Activated naive CD4-positive, alpha-beta T cell treated with anti-CD3 and anti-CD28 coated beads, Interleukin-2, amount 10 ng/mL, durations not matched to agents 7 days and 5 days (primary cell): ENCODE results near the gene NCAPG2.
A peak's percentile ranks its signal among the peaks of the same experiment; 100 is the strongest.
"Not testable (repeated sequence)": the region's sequence is repeated elsewhere in the genome, so short reads cannot be mapped to it uniquely, and the experiment has no call there.

Experiments
- CTCF ChIA-PET: fragments of 350-600 bp; sonication (Branson Sonifier 250); formaldehyde crosslinking; loops from one replicate; lab custom pipeline; 2021; ENCODE audit warnings: antibody characterized with exemption; lab: Charles Lee
- DNase-seq: peaks from one replicate; pipeline ENCODE4 v3.0.0-alpha.2; 2020
- H3K27ac Mint-ChIP-seq: one replicate; pipeline ENCODE4 v1.8.0; 2021; ENCODE audit warnings: mild to moderate bottlenecking, moderate library complexity, mixed read lengths
- H3K27me3 Mint-ChIP-seq: one replicate; pipeline ENCODE4 v1.8.0; 2021; ENCODE audit warnings: mild to moderate bottlenecking, mixed read lengths
- H3K36me3 Mint-ChIP-seq: one replicate; pipeline ENCODE4 v1.8.0; 2021; ENCODE audit warnings: mixed read lengths
- H3K4me1 Mint-ChIP-seq: one replicate; pipeline ENCODE4 v1.8.0; 2021; ENCODE audit warnings: mixed read lengths
- H3K4me3 Mint-ChIP-seq: one replicate; pipeline ENCODE4 v1.8.0; 2021; ENCODE audit warnings: mild to moderate bottlenecking, moderate library complexity, mixed read lengths
- H3K9me3 Mint-ChIP-seq: one replicate; pipeline ENCODE4 v1.8.0; 2021; ENCODE audit warnings: mixed read lengths

NCAPG2 gene

DNA sequence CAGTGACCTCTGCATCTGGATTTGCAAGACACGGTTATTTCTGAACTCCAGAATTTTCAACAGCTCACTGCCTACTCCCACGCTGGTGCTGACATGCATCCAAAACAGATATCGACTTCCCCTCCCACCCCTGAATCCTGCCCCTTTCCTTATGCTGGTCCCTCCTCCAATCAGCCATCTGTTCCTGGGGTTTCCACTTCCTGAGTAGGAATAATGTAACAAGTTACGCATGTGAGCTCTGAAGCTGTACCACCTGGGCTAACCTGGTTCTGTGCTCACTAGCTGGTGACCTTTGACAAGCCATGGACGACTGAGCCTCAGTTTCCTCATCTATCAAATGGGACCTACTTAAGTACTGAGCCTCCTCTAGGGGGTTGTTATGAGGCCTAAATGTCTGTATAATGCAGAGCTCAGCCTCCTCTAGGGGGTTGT lies 1.7 kb upstream of the NCAPG2 start:
- no peak for DNase-seq
- H3K4me1 Mint-ChIP-seq = peaks cover 45% of the 10 kb centered on the region
- CTCF ChIA-PET = interaction anchor here (0.6 to 1.7 kb wide), 4 partner anchors 67 to 271 kb away, joined by 3 to 4 read pairs (median 4); no protein-coding TSS in a partner anchor
- peak overlapping the region; percentile 65 for H3K4me3 Mint-ChIP-seq
- H3K9me3 Mint-ChIP-seq = peaks cover 14% of the 10 kb centered on the region
- H3K27me3 Mint-ChIP-seq = no peaks in the 10 kb centered on the region
- H3K27ac Mint-ChIP-seq = peak overlapping the region; percentile 73
- H3K36me3 Mint-ChIP-seq = peaks cover 42% of the 10 kb centered on the region

- CTCF ChIA-PET = interaction anchor here (1.0 to 1.7 kb wide), 4 partner anchors 11 to 272 kb away, joined by 3 to 4 read pairs (median 4); no protein-coding TSS in a partner anchor
- H3K4me1 Mint-ChIP-seq = peaks cover 46% of the 10 kb centered on the region
- H3K9me3 Mint-ChIP-seq = peaks cover 9% of the 10 kb centered on the region
- peaks cover 47% of the 10 kb centered on the region for H3K36me3 Mint-ChIP-seq
- H3K27me3 Mint-ChIP-seq = no peaks in the 10 kb centered on the region
- peak overlapping the region; percentile 91 for H3K4me3 Mint-ChIP-seq
- no peak for DNase-seq
- peak overlapping the region; percentile 78 for H3K27ac Mint-ChIP-seq
Measured at GRCh38 chr7:158705234-158705850, 738 bp upstream of the NCAPG2 start.

GRCh38 chr7:158703679-158704523 lies 703 bp downstream of the NCAPG2 start:
- CTCF ChIA-PET = interaction anchor here (1.0 kb wide), 1 partner anchor 273 kb away, joined by 4 read pairs; no protein-coding TSS in a partner anchor
- not testable (repeated sequence) for H3K27me3 Mint-ChIP-seq, H3K9me3 Mint-ChIP-seq, DNase-seq
- H3K36me3 Mint-ChIP-seq = peaks cover 54% of the 10 kb centered on the region
- peak overlapping the region; percentile 90 for H3K27ac Mint-ChIP-seq
- H3K4me3 Mint-ChIP-seq = peak overlapping the region; percentile 91
- H3K4me1 Mint-ChIP-seq = peaks cover 56% of the 10 kb centered on the region

DNA sequence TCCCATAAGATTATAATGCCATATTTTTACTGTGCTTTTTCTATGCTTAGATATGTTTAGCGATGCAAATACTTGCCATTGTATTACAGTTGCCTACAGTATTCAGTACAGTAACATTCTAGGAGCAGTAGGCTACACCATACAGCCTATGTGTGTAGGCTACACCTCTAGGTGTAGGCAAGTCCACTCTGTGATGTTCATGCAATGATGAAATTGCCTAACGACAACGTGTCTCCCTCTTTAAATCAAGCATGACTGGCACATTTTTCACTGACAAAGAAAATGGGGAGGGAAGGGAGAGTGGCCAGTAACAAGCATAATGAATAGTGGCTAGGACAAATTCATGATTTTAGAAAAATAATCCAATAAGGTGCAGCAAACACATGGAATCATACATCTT lies 1.7 kb downstream of the NCAPG2 start:
- H3K27me3 Mint-ChIP-seq = no peaks in the 10 kb centered on the region
- peaks cover 60% of the 10 kb centered on the region for H3K36me3 Mint-ChIP-seq
- peaks cover 62% of the 10 kb centered on the region for H3K4me1 Mint-ChIP-seq
- H3K9me3 Mint-ChIP-seq = peaks cover 5% of the 10 kb centered on the region
- H3K27ac Mint-ChIP-seq = peak overlapping the region; percentile 88
- peak overlapping the region; percentile 91 for H3K4me3 Mint-ChIP-seq
- DNase-seq = no peak
- CTCF ChIA-PET = no interaction called here

DNA sequence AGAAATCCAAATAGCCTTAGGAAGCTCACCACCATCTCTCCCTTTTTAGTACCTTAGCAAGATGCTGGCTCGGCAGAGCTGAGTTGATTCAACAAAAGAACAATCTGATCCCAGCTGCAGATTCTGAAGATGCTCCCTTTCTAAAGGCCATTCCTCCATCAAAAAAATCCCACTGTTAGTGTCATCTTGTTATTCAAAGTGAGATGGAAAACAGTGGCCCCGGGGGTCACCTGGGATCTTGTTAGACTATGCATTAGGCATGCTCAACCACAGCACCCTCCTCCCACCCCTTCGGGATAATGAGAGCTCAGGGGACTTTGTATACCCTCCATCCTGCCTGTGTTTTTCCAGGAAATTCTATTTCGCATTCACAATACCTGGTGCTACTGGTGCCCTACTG lies 2.4 kb downstream of the NCAPG2 start:
- Mint-ChIP-seq H3K36me3 (peaks cover 57% of the 10 kb centered on the region), H3K27me3 (no peaks in the 10 kb centered on the region), H3K27ac (no peak overlapping the region), H3K9me3 (no peaks in the 10 kb centered on the region), H3K4me3 (peak overlapping the region; percentile 91), H3K4me1 (peaks cover 65% of the 10 kb centered on the region)
- CTCF ChIA-PET = no interaction called here
- no peak for DNase-seq

DNA sequence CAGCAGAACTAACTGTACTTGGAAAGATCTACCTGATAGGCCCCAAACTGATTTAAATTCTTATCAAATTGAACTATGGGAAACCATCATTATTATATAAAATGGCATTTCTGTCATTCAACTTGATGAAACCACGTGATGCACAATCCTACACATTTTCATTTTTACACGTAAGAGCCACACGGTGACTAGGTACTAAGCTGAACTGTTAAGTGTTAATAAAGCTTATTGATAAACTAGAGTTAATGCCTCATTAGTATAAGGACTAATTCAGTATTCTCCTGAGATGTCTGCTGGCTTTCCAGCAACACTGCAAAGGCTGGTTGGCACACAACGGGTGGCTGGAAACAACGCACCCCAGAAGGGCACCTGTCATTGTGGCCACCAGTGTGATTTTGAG lies 4.6 kb downstream of the NCAPG2 start:
- Mint-ChIP-seq H3K36me3 (peaks cover 66% of the 10 kb centered on the region), H3K4me1 (peaks cover 73% of the 10 kb centered on the region), H3K4me3 (no peak overlapping the region), H3K9me3 (no peaks in the 10 kb centered on the region), H3K27ac (no peak overlapping the region), H3K27me3 (no peaks in the 10 kb centered on the region)
- no peak for DNase-seq
- CTCF ChIA-PET = no interaction called here

GRCh38 chr7:158699341-158699740 lies 5.3 kb downstream of the NCAPG2 start:
- CTCF ChIA-PET = interaction anchor here (5.7 kb wide), 1 partner anchor 277 kb away, joined by 38 read pairs; no protein-coding TSS in a partner anchor
- no peak overlapping the region for H3K4me3 Mint-ChIP-seq
- peak overlapping the region; percentile 42 for H3K27ac Mint-ChIP-seq
- peaks cover 71% of the 10 kb centered on the region for H3K36me3 Mint-ChIP-seq
- peaks cover 78% of the 10 kb centered on the region for H3K4me1 Mint-ChIP-seq
- H3K27me3 Mint-ChIP-seq = no peaks in the 10 kb centered on the region
- H3K9me3 Mint-ChIP-seq = no peaks in the 10 kb centered on the region
- no peak for DNase-seq

DNA sequence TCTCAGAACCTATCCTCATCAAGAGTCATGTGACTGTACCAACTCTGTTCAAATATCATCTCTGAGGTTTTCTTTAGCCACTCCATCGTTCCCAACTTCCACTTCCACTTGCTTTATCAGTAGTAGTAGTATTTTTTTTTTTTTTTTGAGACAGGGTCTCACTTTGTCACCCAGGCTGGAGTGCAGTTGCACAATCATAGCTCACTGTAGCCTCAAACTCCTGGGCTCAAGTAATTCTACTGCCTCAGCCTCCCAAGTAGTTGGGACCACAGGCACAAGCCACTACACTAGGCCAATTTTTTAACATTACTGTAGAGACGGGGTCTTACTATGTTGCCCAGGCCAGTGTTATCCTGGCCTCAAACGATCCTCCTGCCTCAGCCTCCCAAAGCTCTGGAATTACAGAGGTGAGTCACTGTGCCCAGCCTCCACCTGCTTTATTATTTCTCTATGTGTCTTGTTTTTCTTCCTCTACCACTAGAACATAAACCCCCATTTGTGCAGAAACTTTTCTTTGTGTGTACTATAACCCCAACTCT lies 5.9 kb downstream of the NCAPG2 start:
- Mint-ChIP-seq H3K9me3 (no peaks in the 10 kb centered on the region), H3K36me3 (peaks cover 76% of the 10 kb centered on the region), H3K4me3 (no peak overlapping the region), H3K27me3 (no peaks in the 10 kb centered on the region), H3K4me1 (peaks cover 80% of the 10 kb centered on the region), H3K27ac (peak overlapping the region; percentile 33)
- CTCF ChIA-PET = interaction anchor here (5.7 kb wide), 1 partner anchor 278 kb away, joined by 38 read pairs; no protein-coding TSS in a partner anchor
- no peak for DNase-seq

GRCh38 chr7:158697597-158697996 lies 7.0 kb downstream of the NCAPG2 start:
- not testable (repeated sequence) for H3K4me3 Mint-ChIP-seq, H3K27me3 Mint-ChIP-seq, DNase-seq, H3K9me3 Mint-ChIP-seq
- Mint-ChIP-seq H3K27ac (peak overlapping the region; percentile 30), H3K36me3 (peaks cover 70% of the 10 kb centered on the region), H3K4me1 (peaks cover 74% of the 10 kb centered on the region)
- CTCF ChIA-PET = interaction anchor here (0.9 to 5.7 kb wide), 2 partner anchors 51 to 279 kb away, joined by 3 to 38 read pairs; no protein-coding TSS in a partner anchor

DNA sequence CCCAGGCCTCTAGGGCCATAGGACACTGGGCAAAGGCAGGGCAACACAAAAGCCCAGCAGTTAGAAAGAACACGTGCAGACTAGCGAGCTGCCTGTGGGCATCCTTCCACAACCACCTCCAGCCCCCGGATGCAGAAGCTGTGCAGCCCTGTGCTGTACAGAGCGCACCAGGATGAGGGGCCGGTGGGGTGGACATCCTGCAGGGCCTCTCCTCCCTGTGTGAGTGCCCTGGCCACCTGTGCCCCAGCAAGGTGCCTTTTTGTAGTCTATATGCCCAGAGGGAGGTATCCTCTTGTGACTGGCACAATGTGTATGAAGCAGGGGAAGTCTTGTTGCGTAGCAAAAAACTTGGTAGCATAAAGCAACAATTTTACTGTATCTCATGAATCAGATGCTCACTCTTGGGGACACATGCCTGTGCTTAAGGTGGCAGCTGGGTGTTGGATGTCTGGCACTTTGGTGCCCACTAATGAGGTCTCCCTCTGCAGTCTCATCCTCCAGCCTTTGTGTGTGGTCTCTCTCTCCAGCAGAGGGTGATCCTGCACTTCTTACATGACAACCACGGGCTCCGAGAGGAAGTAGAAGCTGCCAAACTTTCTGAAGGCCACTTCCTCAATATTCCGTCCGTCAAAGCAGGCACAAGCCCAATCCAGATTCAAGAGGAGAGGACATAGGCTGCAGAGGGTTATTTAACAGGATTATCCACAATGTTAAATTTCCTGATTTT lies 8.7 kb downstream of the NCAPG2 start:
- Mint-ChIP-seq H3K36me3 (peaks cover 64% of the 10 kb centered on the region), H3K27me3 (no peaks in the 10 kb centered on the region), H3K4me1 (peaks cover 57% of the 10 kb centered on the region), H3K27ac (peak overlapping the region; percentile 81), H3K4me3 (no peak overlapping the region), H3K9me3 (no peaks in the 10 kb centered on the region)
- CTCF ChIA-PET = interaction anchor here (0.6 to 5.7 kb wide), 6 partner anchors 9 to 354 kb away, joined by 3 to 38 read pairs (median 4); no protein-coding TSS in a partner anchor
- DNase-seq = peak; percentile 61

DNA sequence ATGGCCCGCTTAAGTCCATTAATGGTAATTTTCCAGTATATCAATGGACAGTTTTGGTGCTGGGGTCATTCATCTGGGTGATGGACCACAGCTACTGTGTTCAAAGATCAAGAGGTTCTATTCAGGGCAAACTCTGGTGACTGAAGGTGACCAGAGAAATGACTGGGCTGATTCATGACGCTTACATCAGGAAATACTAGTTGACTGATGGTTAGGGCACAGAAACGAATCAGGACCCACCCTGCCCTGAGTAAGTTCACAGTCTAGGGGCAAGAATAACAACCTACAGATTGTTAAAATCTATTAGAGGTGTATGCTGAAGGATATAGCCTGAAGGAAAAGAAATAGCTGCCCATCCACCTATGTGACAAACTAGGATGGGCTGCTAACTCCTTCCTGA lies 9.5 kb downstream of the NCAPG2 start:
- no peak overlapping the region for H3K4me3 Mint-ChIP-seq
- no peaks in the 10 kb centered on the region for H3K27me3 Mint-ChIP-seq
- no peak overlapping the region for H3K27ac Mint-ChIP-seq
- CTCF ChIA-PET = interaction anchor here (0.6 to 5.7 kb wide), 4 partner anchors 9 to 281 kb away, joined by 3 to 38 read pairs (median 4); no protein-coding TSS in a partner anchor
- H3K4me1 Mint-ChIP-seq = peaks cover 51% of the 10 kb centered on the region
- H3K9me3 Mint-ChIP-seq = no peaks in the 10 kb centered on the region
- DNase-seq = no peak
- peaks cover 63% of the 10 kb centered on the region for H3K36me3 Mint-ChIP-seq

DNA sequence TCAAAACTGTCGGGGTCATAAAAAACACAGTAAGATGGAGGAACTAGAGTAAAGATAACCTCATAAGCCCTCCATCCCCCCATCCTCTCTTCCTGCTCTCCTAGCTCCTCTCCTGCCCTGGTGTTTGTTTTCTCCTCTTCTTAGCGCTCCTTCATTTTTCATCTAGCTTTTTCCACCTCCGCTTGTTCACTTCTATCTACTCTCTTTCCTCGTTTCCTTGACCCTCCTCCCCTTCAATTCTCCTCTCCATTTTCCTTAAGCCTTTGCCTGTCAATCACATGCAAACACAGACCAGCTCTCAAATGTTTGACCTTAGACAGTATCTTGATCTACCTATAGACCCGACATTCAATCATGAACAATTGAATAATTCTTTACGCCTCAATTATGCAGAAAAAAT lies 10.0 kb downstream of the NCAPG2 start:
- Mint-ChIP-seq H3K4me1 (peaks cover 49% of the 10 kb centered on the region), H3K36me3 (peaks cover 62% of the 10 kb centered on the region), H3K27me3 (no peaks in the 10 kb centered on the region), H3K4me3 (no peak overlapping the region), H3K9me3 (no peaks in the 10 kb centered on the region), H3K27ac (no peak overlapping the region)
- DNase-seq = no peak
- CTCF ChIA-PET = interaction anchor here (0.7 to 5.7 kb wide), 3 partner anchors 8 to 282 kb away, joined by 3 to 38 read pairs (median 4); no protein-coding TSS in a partner anchor

DNA sequence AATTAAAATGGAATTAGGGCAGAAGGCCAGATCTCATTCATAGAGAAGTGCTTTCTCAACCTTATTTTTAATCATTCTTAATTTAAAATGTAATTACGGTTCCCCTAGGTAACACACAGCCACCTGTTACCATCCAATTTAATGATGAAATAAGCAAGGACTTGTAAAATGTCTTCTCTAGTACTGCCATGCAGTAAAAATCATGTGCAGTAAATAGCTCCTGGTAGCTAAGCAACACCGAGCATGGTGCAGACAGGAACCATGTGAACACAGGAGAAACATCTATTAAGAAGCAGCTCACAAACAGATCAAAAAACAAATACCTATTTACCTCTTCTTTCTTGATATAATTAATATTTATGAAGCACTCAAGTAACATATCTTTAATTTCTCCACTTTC lies 15.1 kb downstream of the NCAPG2 start:
- Mint-ChIP-seq H3K4me1 (peaks cover 7% of the 10 kb centered on the region), H3K4me3 (no peak overlapping the region), H3K9me3 (no peaks in the 10 kb centered on the region), H3K27me3 (no peaks in the 10 kb centered on the region), H3K27ac (no peak overlapping the region), H3K36me3 (peaks cover 57% of the 10 kb centered on the region)
- CTCF ChIA-PET = interaction anchor here (1.0 to 1.1 kb wide), 2 partner anchors 28 to 42 kb away, joined by 3 read pairs; no protein-coding TSS in a partner anchor
- DNase-seq = no peak
